CD14-positive monocyte (primary cell): ENCODE data around the gene UQCC2. TPM values are rescaled to one million over a fixed set of nuclear protein-coding genes. Genes with fewer than 3 reads are reported as not detected.

ENCODE experiments used
- DNase-seq, 3 donors: peaks; one replicate each; pipeline ENCODE4 v3.0.0-alpha.2; 2011 to 2022
- H2AFZ ChIP-seq: 2 replicates; pipeline ENCODE4 v1.6.0; 2012; ENCODE audit warnings: mild to moderate bottlenecking, low read depth, low read length, inconsistent platforms; ENCODE audit not compliant: insufficient read depth, poor library complexity, severe bottlenecking
- H3K27ac ChIP-seq, 2 donors: 1 replicate in 1 of 2; 2 replicates in 1 of 2; pipeline ENCODE4 v1.5.1; 2012 to 2013; ENCODE audit warnings: low read length in 2 of 2, control low read depth in 1 of 2, inconsistent platforms in 1 of 2, low read depth in 1 of 2, mild to moderate bottlenecking in 1 of 2
- H3K27me3 ChIP-seq, 2 donors: one replicate each; pipeline versions ENCODE4 v1.6.0 to v1.6.1; 2011 to 2013; ENCODE audit warnings: low read length in 2 of 2; ENCODE audit not compliant: control insufficient read depth in 2 of 2, insufficient read depth in 2 of 2
- H3K36me3 ChIP-seq, 2 donors: replicated peaks in 1 of 2; 1 replicate in 1 of 2; 2 replicates in 1 of 2; pipeline versions ENCODE4 v1.5.1 to v1.6.1; 2012 to 2013; ENCODE audit warnings: low read length in 2 of 2, control low read depth in 1 of 2, inconsistent platforms in 1 of 2, mild to moderate bottlenecking in 1 of 2; ENCODE audit not compliant: insufficient read depth in 2 of 2, control insufficient read depth in 1 of 2
- H3K4me1 ChIP-seq, 2 donors: 1 replicate in 1 of 2; 2 replicates in 1 of 2; pipeline versions ENCODE4 v1.5.1 to v1.6.1; 2012 to 2013; ENCODE audit warnings: low read length in 2 of 2, control low read depth in 1 of 2, inconsistent platforms in 1 of 2, mild to moderate bottlenecking in 1 of 2, moderate library complexity in 1 of 2; ENCODE audit not compliant: insufficient read depth in 2 of 2, control insufficient read depth in 1 of 2
- H3K4me2 ChIP-seq: replicated peaks from 2 replicates; pipeline ENCODE3; 2012; ENCODE audit warnings: low read length, moderate library complexity, mild to moderate bottlenecking; ENCODE audit not compliant: poor library complexity, severe bottlenecking; ENCODE audit errors: extremely low read depth
- H3K4me3 ChIP-seq, 3 experiments: fragments of 200-600 bp in 1 of 3; sonication (generic) in 1 of 3; replicated peaks in 1 of 3; 1 replicate in 2 of 3; 2 replicates in 1 of 3; pipeline ENCODE4 v1.5.1; 2011 to 2013; ENCODE audit warnings: low read length in 3 of 3, mild to moderate bottlenecking in 3 of 3, control low read depth in 2 of 3, low read depth in 2 of 3, inconsistent platforms in 1 of 3, moderate library complexity in 1 of 3
- H3K79me2 ChIP-seq: 2 replicates; pipeline ENCODE4 v1.6.0; 2012; ENCODE audit warnings: mild to moderate bottlenecking, control low read depth, inconsistent platforms, low read length, moderate library complexity; ENCODE audit not compliant: insufficient read depth
- H3K9ac ChIP-seq: 2 replicates; pipeline ENCODE4 v1.6.0; 2017; ENCODE audit warnings: low read length, mild to moderate bottlenecking; ENCODE audit not compliant: insufficient read depth, poor library complexity, severe bottlenecking
- H3K9me3 ChIP-seq, 2 donors: replicated peaks in 1 of 2; 1 replicate in 1 of 2; 2 replicates in 1 of 2; pipeline versions ENCODE4 v1.5.1 to v1.6.1; 2012 to 2013; ENCODE audit warnings: low read length in 2 of 2, control low read depth in 1 of 2; ENCODE audit not compliant: control insufficient read depth in 1 of 2, insufficient read depth in 1 of 2
- H4K20me1 ChIP-seq: 2 replicates; pipeline ENCODE4 v1.6.0; 2012; ENCODE audit warnings: mild to moderate bottlenecking, low read length, control low read depth, moderate library complexity; ENCODE audit not compliant: insufficient read depth
- H3K27ac Mint-ChIP-seq, 7 donors: one replicate each; pipeline ENCODE4 v1.8.0; 2020; ENCODE audit warnings: mild to moderate bottlenecking in 7 of 7, mixed read lengths in 7 of 7, moderate library complexity in 6 of 7, inconsistent platforms in 2 of 7
- H3K27me3 Mint-ChIP-seq, 3 donors: one replicate each; pipeline ENCODE4 v1.8.0; 2021 to 2022; ENCODE audit warnings: low read depth in 3 of 3, mild to moderate bottlenecking in 3 of 3, mixed read lengths in 3 of 3, moderate library complexity in 3 of 3, inconsistent platforms in 1 of 3
- H3K36me3 Mint-ChIP-seq, 2 donors: one replicate each; pipeline ENCODE4 v1.8.0; 2020; ENCODE audit warnings: mixed read lengths in 2 of 2, inconsistent platforms in 1 of 2, mild to moderate bottlenecking in 1 of 2
- H3K4me1 Mint-ChIP-seq: one replicate; pipeline ENCODE4 v1.8.0; 2020; ENCODE audit warnings: mild to moderate bottlenecking, mixed read lengths
- H3K4me3 Mint-ChIP-seq, 2 donors: one replicate each; pipeline ENCODE4 v1.8.0; 2020; ENCODE audit warnings: mild to moderate bottlenecking in 2 of 2, mixed read lengths in 2 of 2, moderate library complexity in 1 of 2
- H3K9me3 Mint-ChIP-seq, 7 donors: one replicate each; pipeline ENCODE4 v1.8.0; 2020 to 2022; ENCODE audit warnings: mixed read lengths in 7 of 7, mild to moderate bottlenecking in 6 of 7, moderate library complexity in 6 of 7, inconsistent platforms in 2 of 7
- CTCF ChIP-seq: fragments of 200-600 bp; IDR thresholded peaks from one replicate; pipeline ENCODE4 v1.8.0; 2022; ENCODE audit warnings: antibody characterized with exemption, mild to moderate bottlenecking
- WGBS: methylation state at CpG from one replicate; pipeline ENCODE4 v1.1.5; 2013; ENCODE audit warnings: missing lambda C conversion rate; ENCODE audit not compliant: insufficient coverage; 5-methylcytosine and 5-hydroxymethylcytosine counted together
- intact Hi-C, 2 donors: fragments of 100-400 bp; cut with micrococcal nuclease; formaldehyde crosslinking; loops; one replicate each; pipeline versions ENCODE4 v1.15.0 to v1.15.1; 2023
- polyA plus RNA-seq, 3 donors: library from polyadenylated mRNA; depleted of rRNA in 1 of 3; unstranded in 2 of 3; stranded (reverse) in 1 of 3; fragments of 300-500 nt in 2 of 3; fragments of >200 nt in 1 of 3; fragmentation: Illumina TruSeq in 2 of 3; gene quantifications; 1 replicate in 2 of 3; 2 replicates in 1 of 3; pipeline ENCODE4 v1.2.3, GENCODE V29; 2012 to 2021

UQCC2 gene
- polyA plus RNA-seq, 3 donors: 10.3 to 39.3 (median 37.2) TPM

GRCh38 chr6:33677689-33678088, 33.8 kb downstream of the UQCC2 start:
- Histone ChIP-seq H3K36me3 (no peaks in the 10 kb centered on the region), H2AFZ (no peak overlapping the region), H3K27me3 (no peaks in the 10 kb centered on the region), H4K20me1 (no peaks in the 10 kb centered on the region), H3K4me3 (no peak overlapping the region), H3K4me2 (no peak overlapping the region), H3K9ac (no peak overlapping the region), H3K27ac (no peak overlapping the region), H3K9me3 (no peaks in the 10 kb centered on the region), H3K4me1 (no peaks in the 10 kb centered on the region), H3K79me2 (no peaks in the 10 kb centered on the region)
- intact Hi-C loops: no loop called here
- Mint-ChIP-seq H3K4me1 (no peaks in the 10 kb centered on the region), H3K36me3 (peaks cover 6 to 37% of the 10 kb centered on the region in 2 donors), H3K27me3 (peaks cover 0 to 2% (median 0%) of the 10 kb centered on the region in 3 donors), H3K4me3 (no peak overlapping the region), H3K27ac (peak overlapping the region in 1 of 7 donors; percentile 15), H3K9me3 (no peaks in the 10 kb centered on the region)
- no peak for DNase-seq
- WGBS: 96% methylated on average over 2 of the region's 2 CpGs
- no peak for TF ChIP-seq CTCF

GRCh38 chr6:33677143-33677660, 34.3 kb downstream of the UQCC2 start:
- Mint-ChIP-seq H3K27me3 (peaks cover 0 to 2% (median 0%) of the 10 kb centered on the region in 3 donors), H3K36me3 (peaks cover 6 to 35% of the 10 kb centered on the region in 2 donors), H3K9me3 (no peaks in the 10 kb centered on the region), H3K4me3 (no peak overlapping the region), H3K27ac (no peak overlapping the region), H3K4me1 (no peaks in the 10 kb centered on the region)
- Histone ChIP-seq H3K36me3 (no peaks in the 10 kb centered on the region), H3K27ac (no peak overlapping the region), H3K9me3 (no peaks in the 10 kb centered on the region), H2AFZ (no peak overlapping the region), H3K4me2 (no peak overlapping the region), H3K27me3 (no peaks in the 10 kb centered on the region), H3K79me2 (no peaks in the 10 kb centered on the region), H3K9ac (no peak overlapping the region), H4K20me1 (no peaks in the 10 kb centered on the region), H3K4me3 (no peak overlapping the region), H3K4me1 (no peaks in the 10 kb centered on the region)
- intact Hi-C loops: no loop called here
- DNase-seq: no peak
- no peak for TF ChIP-seq CTCF
- 58% methylated on average over 6 of the region's 8 CpGs for WGBS
